GM18909 (cell line): Measurements from ENCODE around the gene SELENOF.
A peak's percentile ranks its signal among the peaks of the same experiment; 100 is the strongest.

Experiments used
- ATAC-seq: cut with Tn5 transposase; IDR thresholded peaks from one replicate; pipeline ENCODE4 v1.9.1; 2021; ENCODE audit warnings: mild to moderate bottlenecking; ENCODE audit not compliant: unreplicated experiment, poor library complexity

The SELENOF gene

DNA sequence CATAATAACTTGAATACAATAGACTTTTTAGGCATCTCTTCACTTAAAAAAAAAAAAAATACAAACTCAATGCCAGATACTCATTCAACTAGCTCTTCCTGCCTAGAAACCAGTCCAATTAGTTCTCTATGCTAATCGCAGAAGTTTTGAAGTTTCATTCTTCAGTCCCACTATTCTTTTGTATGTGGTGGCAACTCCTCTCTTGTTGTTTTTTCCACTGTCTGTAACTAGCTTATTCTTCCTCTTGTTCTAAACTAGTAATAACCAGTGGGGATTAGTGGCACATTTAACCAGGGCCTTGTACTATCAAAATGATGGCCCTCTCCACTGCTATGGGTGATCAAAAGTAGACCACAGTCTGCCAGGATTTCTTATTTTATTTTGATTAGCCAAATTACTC lies 52.5 kb downstream of the SELENOF start:
- no peak for ATAC-seq

DNA sequence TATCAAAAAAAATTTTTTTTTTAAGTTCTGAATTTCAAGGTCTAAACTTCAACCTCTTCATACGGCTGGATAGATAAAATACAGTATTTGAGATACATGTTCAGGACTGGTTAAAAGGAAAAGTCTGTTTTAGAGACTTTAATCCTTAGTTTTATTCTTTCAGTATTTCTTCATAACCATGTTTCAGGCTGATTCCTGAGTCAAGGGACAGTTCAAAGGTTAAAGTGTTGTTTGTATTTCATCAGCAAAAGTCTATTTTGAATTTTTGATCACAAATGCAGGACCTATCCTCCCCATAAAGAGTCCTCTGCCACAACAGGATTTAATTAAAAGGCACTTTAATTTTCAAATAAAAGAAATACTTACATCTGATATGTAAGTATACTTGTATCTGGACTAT lies 53.5 kb downstream of the SELENOF start:
- no peak for ATAC-seq

DNA sequence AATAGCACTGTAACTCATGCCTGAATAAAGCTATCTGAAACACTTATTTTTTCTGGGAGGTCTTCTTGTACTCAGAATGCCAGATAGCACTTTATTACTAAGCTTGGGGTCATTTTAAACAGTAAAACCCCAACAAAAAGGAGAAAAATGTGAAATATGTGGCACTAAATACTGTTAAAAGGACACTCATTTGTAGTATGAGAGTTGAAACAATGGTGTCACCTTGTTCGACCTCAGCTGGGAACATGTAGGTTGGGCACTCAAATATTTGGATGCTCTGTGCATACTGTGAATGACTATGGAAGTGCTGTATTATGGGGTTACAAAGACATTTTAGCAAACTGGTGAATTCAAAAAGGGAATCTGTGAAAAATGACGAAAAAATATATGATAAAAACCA lies 53.9 kb downstream of the SELENOF start:
- ATAC-seq: no peak

DNA sequence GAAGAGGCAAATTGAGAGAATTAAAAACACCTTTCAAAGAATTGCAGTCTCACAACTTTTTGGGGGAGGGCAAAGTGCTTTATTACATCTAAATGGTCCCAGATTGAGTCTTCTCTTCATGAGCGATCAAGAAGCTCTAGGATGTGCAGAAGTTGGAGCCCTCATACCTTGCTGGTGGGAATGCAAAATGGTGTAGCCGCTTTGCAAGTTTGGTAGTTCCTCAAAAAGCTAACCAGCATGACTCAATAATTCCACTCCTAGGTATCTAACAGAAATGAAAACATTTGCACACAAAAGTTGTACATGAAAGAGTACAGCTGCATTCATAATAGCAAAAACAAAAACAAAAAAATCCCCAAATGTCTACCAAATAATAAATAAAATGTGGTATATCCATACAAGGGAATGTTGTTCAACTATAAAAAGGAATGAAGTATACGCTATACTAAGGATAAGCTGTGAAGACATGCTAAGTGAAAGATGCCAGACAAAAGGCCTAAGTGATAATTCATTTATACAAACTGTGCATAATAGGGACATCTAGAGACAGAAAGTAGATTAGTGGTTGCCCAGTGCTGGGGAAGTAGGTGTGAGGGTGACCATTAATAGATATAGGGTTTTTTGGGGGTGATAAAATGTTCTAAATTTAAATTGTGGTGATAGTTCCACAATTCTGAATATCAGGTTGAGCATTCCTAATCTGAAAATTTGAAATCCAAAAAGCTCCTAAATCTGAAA lies 55.2 kb downstream of the SELENOF start:
- no peak for ATAC-seq

DNA sequence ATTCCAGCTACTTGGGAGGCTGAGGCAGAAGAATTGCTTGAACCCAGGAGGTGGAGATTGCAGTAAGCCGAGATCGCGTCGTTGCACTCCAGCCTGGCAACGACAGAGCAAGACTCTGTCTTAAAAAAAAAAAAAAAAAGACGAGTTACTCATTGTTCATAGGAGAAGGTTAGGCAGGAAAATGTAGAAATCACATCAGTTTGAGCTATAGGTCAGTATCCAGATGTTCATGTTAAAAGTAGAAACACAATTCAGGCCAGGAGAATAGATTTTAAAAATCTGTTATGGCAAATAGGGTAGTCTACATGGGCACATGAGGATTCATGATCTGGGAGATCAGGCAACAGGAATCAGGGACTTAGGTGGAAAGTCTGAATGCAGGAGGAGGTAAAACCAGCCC lies 57.7 kb downstream of the SELENOF start:
- no peak for ATAC-seq

DNA sequence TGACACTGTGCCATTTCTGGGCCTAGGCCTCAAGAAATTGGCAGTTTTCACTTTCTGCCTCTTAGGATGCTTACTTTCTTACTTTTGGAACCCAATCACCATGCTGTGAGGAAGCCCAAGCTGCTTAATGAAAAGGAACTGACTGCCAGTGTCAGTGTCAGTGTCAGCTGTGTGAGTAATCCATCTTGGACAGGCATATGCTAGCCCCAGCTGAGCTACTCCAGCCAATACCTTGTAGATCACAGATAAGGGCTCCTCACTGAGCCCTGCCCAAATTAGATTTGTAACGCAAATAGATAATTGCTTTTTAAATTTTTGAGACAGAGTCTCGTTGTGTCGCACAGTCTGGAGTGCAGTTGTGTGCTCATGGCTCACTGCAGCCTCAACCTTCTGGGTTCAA lies 59.6 kb downstream of the SELENOF start:
- ATAC-seq: no peak

DNA sequence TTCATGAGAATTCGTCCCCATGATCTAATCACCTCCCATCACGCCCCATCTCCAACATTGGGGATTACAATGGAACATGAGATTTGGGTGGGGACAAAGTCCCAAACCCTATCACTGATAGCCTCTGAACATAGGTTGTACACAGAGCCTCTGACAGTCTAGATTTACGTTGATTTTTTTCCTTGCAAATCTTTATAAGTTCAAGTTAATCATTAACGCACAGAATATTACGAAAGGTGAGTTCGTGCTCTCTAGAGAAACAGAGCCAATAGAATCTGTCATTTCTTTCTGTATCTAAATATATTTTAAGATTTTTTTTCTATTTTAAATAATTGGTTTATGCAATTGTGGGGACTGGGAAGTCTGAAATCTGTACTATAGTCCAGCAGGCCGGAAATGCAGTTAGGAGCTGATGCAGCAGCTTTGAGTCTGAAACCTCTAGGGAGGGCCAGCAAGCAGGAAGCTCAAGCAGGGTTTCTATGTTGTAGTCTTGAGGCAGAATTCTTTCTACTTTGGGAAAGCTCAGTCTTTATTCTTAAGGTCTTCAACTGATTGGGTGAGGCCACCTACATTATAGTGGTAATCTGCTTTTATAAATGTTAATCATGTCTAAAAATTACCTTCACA lies 61.0 kb downstream of the SELENOF start:
- no peak for ATAC-seq

DNA sequence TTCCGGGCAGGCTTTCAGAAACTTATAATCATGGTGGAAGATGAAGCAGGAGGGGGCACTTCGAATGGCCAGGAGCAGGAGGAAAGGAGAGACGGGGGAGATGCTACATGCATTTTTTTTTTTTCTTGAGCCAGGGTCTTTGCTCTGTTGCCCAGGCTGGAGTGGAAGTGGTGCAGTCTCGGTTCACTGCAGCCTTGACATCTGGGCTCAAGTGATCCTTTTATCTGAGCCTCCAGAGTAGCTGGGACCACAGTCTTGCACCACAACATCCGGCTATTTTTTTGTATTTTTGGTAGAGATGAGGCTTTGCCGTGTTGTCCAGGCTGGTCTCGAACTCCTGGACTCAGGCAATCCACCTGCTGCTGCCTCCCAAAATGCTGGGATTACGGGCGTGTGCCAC lies 61.6 kb downstream of the SELENOF start:
- no peak for ATAC-seq

DNA sequence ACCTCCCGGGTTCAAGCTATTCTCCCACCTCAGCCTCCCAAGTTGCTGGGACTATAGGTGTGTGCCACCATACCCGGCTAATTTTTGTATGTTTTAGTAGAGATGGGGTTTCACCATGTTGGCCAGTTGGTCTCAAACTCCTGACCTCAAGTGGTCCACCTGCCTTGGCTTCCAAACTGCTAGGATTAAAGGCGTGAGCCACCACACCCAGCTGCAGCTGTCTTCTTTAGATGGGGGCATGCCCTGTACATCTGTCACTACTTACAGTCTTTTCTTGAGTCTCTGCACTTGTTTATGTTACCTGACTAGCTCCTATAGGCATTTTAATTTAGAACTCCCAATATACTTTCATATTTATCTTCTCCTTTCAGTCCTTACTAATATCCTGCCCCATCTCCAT lies 64.2 kb downstream of the SELENOF start:
- ATAC-seq: no peak

DNA sequence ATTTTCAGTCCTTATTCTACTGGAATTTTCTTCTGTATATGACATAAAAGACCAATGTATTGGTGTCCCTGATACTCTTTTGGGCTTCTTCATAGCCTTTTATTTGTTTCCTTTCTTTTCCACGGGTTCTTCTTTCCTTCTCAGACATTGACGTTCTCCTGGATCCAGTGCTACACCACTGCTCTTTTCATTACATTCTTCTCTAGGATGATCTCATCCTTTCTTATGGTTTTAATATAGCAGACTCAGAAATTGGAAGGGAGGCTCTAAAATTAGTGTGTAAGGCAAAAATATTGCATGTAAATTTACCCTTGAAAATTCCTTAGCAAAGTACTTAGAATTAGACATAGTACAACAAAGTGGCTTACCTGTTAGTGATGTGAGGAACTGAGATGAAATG lies 65.3 kb downstream of the SELENOF start:
- ATAC-seq: no peak

DNA sequence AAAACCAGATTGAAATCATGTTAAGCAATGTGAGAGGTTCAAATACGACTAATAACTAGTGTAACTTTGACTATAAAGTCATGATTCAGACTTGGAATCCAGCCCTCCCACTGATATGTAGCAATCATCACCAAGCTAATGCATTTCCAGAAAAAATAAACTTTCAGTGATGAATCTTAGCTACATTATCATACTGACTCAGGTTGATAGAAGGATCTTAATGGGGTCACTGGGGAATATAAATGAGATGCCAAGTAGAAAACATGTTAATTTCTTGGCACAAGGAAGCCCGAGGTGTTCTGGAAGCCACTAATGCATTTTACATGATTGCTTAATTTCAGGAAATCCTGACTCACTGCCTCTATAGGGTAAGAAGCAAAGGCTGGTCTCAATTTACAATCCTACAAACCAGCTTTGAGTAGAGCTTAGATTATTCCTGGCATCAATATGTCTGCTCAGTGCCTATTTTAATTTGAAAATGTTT lies 67.7 kb downstream of the SELENOF start:
- no peak for ATAC-seq

DNA sequence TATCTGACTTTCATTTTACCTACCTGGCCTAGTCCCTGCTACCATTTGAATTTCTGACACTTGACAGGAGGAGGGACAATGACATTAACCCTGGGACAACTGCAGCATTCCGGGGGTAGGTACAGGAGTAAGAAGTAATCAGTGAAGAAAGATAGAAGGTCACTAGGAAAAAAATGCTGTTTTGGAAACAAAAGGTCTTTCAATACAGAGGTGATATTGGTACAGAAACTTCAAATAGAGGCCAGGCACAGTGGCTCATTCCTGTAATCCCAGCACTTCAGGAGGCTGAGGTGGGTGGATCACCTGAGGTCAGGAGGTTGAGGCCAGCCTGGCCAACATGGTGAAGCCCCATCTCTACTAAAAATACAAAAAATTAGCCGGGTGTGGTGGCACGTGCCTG lies 68.4 kb downstream of the SELENOF start:
- no peak for ATAC-seq

DNA sequence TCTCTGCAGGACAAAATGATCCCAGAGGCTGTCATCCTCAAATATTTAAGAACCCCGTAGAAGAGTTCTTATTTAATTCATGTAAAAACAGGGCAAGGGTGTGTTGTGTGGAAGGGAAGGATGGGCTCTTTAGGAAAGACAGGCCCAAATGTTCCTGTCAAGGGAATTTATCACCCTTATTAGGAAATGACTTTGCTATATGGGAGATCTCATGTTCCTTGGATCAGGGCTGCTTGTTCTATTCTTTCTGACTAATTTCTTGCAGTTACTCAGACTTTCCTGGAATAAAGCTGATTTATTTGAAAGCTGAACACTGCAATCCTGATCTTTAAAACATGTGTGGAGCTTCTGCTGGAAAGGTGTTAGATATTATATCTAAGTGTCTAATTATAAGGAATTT lies 72.8 kb downstream of the SELENOF start:
- ATAC-seq: no peak

DNA sequence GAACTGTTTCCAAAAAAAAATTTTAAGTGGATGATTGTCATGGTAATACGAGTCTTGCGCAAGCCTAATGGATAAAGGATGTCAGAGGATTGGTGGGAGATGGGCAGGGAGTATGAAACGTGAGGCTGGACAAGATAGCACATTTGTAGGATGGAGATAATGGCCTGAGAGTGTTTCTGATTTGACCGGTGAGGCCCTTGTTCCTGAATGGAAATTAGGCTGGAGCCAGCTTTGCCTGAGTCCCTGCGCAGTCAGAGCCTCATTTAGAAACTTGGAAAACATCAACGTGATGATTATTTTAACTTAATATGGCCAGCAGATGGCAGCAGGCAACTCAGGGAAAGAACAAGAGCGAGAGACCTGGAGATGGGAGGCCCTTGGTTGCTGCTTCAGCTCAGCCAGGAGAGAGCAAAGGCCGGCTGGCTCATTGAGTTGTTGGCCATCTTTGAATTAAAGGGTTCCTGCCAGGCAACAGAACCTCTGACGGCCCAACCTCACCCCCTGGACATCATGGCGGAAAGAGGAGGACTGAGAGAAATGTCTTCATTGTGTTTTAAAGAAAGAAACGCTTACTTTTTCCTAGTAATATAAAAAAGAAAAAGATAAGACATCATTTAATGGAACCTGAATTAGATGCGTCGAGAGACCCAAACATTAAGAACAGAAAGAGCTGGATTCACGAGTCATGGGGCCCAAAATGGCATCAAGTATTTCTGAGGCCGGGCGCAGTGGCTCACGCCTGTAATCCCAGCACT lies 80.3 kb downstream of the SELENOF start:
- ATAC-seq: peak; percentile 79

DNA sequence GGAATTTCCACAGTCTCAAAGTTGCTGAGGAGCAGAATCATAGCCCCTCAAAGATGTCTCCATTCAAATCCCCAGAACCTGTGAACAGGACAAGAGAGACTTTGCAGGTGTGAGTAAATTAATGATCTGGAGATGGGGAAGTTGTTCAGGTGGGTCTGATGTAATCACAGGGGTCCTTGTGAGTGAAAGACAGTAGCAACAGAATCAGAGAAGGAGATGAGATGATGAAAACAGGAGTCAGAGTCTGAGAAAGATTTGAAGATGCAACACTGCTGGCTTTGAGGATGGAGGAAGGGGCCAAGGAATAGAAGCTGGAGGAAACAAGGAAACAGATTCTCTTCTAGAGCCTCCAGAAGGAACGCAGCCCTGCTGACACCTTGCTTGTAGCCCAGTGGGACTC lies 81.5 kb downstream of the SELENOF start:
- ATAC-seq: no peak

DNA sequence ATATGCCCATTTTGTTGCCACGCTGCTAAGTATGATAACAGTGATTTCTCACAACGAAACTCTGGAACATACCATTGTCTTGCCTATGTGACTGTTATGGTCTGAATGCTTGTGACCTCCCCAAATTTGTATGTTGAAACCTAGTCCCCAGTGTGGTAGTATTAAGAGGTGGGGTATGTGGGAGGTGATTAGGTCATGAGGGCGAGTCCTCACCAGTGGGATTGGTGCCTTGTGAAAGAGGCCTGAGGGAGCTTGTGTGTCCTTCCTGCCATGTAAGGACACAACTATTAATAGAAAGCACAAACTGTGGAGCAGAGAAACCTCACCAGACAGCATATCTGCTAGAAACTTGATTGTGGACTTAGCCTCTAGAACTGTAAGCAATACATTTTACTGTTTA lies 84.6 kb downstream of the SELENOF start:
- no peak for ATAC-seq

DNA sequence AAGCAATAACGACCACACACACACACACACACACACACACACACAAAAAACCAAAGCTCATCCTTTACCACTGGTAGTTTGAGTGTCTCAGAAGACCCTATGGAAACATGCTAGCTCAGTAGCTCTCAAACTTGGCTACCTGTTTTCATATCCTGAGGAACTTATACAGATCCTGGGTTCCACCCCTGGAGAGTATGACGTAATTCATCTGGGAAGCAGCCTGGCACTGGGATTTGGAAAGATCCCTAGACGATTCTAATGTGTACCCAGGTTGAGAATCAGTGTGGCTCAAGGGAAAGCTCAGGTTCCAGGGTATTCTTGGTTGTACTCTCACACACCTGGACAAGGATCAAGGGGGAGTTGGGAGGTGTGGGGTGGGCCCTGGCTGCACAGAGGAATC lies 85.9 kb downstream of the SELENOF start:
- no peak for ATAC-seq

DNA sequence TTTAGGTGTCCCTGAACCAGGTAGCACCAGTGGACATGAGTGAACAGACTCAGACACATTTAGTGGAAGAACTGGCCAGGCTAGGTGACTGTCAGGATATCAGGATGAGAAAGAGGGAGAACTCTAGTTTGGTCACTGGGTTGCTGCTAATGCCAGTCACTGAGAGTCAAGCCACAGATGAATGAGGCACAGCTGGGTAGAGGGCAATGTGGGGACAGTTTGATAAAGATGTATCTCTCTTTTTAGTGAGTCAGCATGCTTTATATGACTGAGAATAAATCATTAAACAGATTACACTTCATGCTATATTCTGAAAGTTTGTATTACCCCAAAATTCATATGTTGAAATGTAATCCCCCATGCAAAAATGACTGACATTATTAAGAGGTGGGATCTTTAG lies 87.1 kb downstream of the SELENOF start:
- ATAC-seq: no peak

DNA sequence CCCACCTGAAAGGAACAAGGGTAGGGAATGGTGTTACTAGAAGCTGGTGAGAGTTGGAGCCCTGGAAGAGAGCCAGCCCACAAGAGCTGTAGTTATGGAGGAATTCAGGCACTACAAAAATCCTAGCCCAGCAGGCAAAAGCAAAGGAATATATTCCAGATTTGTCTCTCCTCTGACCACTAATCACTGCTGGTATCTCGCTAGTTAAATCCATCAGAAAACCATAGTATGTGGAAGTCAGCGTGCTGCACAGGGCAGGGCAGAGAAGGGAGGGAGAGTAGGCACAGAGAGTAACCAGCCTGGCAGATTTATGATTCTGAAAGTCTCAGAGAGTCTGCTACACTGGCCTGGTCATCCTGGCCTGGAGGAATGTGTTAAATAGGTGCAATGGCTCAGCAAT lies 88.6 kb downstream of the SELENOF start:
- no peak for ATAC-seq

DNA sequence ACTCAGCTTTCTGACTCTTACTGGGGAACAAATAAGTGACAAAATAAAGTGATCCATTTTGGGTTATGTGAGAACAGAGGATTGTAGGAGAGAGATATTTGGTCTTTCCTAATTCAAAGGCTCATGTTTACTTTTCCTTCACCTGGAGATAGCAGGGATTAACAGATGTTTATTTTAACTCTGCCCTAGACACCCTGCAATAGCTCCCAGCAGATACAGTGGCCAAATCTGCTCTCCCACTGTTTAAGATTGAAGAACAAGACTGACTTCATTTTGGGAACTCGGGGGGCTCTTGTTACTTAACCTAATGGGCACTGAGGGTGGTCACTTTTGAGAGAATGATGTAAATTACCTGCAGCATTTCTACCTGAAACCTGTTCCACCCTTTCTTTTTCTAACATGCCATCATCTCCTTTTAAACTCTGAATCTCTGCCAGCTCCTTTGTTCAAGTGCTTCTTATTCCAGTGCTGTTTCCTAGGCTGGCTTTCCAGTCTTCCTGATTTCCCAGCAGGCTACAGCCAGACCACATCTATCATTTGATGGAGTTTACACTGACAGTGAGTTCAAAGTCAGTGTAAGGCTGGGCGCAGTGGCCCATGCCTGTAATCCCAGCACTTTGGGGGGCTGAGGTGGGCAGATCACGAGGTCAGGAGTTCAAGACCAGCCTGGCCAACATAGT lies 90.0 kb downstream of the SELENOF start:
- ATAC-seq: no peak

DNA sequence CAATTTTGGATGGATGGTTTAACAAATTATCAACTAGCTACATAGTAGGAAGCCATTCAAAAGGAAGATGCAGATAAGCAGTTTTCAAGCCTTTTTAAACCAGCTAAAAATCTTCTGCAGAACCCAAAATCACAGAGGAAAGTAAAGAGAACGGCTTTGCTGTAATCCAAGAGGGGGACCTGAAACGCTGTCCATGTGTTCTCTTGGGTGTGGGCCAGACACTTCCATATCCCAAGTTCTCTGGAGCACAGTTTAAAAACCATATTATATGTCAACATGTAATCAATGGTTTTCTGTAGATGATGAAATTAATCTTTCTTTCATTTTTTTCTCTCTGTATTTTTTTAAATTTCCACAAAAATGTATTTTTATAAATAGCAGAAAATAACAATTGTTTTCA lies 90.5 kb downstream of the SELENOF start:
- no peak for ATAC-seq
